HG02571 (cell line): ENCODE data around the gene MAB21L1.

Experiments
- ATAC-seq: cut with Tn5 transposase; IDR thresholded peaks from one replicate; pipeline ENCODE4 v1.9.1; 2021; ENCODE audit warnings: mild to moderate bottlenecking, moderate library complexity; ENCODE audit not compliant: unreplicated experiment

The MAB21L1 gene

GRCh38 chr13:35480346-35480745 lies 3.9 kb upstream of the MAB21L1 start:
- ATAC-seq = no peak

- ATAC-seq = no peak
Measured at GRCh38 chr13:35479706-35480105, 3.2 kb upstream of the MAB21L1 start.

GRCh38 chr13:35479038-35479492 lies 2.6 kb upstream of the MAB21L1 start:
- no peak for ATAC-seq

DNA sequence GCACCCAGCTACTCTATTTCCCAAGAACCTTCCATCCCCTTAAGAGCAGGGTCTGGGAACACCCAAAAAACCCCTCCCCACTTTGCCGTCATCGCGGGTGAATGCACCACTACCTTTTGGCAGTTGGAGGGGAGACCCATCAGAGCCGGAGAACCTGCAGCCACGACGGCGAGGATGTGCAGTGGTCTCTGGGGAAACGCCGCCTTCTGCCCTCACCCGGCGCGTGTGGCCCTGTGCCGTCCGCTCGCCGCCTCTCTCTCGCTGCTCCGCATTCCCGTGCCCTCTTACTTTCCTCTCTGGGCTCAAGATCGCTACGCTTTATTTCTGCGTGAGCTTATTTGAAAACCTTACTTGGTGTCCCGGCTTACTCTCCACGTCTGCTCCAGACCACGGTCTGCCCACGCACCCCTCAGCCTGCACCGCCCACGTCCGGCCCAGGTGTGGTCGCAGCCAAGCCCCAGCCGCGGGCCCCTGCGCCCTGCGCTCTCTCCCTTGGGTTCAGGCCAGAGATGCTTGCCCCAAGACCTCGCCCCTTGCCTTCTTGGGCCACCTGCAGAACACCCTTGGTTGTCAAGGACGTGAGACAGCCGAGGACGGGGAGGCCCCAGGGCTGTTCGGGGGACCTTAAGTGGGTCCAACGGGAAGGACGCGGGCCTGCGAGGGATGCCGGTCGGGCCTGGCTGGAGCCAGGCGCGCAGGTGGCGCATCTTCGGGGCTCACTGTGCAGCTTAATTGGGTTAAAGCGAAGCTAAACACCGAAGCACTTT lies 2.0 kb upstream of the MAB21L1 start:
- no peak for ATAC-seq

DNA sequence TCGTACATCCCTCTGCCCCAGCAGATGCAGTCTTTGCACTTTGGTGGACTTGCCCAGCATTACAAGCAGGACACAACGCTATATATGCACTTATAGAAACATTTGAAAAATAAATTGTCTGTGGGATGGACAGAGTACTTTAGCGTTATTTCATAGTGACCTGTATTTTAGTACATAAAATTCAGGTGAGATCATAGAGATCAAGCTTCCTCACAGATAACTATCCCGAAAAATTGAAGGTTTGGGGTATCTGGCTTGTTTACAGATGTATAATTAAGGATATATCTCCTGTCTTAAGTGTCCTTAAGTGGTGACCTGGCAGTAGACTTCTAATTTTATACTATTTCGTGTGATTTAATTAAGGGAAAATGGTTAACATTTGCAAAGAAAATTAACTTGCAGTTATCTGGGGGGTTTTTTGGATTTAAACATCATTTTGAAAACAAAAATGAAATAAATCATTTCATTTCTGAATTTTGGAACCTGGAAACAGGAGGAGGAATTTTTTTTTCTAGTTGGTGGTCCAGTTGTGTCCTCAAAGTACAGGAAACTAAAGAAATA lies 977 bp upstream of the MAB21L1 start:
- ATAC-seq = no peak

DNA sequence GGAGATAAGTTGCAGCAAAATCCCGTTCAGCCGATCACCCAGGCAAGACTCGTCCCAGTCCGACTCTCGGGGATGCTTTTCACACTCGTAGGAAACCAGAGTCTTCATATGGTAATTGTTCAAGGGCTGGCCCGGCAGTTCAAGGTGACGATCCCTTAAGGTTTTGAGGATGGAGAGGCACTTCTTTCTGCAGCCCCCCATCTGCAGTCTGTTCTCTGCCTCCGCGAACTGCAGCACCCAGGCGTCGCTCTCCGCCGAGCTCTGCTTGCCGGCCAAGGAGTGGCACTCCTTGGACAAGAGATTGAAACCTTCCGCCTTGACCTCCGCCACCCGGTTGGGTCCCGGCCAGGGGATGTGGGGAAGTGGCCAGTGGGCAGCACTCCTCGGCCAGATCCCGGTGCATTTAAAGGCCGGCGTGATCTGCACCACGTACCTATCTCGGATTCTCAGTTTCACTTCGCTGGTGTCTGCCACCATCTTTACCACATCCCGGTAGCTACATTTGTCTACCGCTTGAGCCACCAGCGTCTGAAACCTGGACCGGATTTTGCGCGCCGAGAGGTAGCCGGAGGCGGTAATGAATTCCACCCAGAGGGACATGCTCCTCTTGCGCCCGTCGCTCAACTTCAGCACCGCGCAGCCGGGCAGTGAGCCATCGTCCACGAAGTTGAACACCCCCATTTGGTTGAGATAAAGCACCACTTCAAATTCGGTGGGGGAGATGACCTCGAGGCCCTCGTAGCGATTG lies 1.1 kb downstream of the MAB21L1 start:
- ATAC-seq = no peak

DNA sequence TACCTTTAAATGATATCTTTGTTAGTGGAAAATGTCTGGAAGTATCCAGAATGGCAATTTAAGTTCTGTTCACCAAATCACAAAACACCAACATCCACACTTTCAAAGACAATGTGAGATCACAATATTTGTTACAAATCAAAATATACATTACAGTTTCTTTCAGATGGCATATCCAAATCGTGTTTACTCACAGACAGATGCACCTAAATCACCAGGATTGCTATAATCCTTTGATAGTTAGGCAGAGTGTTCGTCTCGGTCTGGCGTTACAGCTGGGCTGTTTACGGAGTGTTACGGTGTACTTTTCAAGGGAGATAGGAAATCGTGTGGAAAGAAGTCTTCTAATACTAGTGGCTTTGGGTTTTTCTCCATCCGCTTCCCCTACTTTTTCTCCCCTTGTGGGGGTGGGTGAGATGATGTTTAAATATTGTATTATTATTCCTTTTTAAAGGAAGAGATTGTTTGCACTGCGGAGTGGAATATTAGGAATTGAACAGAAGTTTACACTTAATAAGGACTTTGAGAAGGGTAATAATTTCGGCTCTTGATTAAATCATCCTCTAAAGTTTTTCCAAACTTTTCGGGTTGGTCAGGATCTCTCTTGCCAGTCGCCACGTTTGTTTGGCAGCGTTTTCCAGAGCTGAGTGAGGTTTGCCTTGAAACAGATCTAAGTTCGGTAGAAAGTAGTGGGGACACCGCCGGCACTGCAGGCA lies 1.8 kb downstream of the MAB21L1 start:
- no peak for ATAC-seq

DNA sequence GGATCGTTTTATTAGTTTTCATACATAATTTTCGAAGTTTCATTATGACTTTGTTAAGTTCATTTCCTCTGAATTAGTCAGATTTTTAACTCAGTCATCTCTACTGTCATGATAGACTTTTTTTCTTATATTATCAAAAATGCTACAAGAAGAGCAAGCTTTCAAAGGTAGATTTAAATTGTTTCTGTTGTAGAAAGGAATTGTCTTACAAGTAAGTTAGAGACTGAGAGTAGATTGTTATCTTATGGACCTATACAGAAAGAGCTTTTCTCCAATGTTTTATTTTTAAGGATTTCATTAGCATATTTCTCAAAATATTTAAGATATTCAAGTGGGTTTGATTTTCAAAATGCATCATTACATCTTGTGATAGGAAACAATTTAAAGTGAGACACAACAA lies 2.7 kb downstream of the MAB21L1 start:
- ATAC-seq = no peak

DNA sequence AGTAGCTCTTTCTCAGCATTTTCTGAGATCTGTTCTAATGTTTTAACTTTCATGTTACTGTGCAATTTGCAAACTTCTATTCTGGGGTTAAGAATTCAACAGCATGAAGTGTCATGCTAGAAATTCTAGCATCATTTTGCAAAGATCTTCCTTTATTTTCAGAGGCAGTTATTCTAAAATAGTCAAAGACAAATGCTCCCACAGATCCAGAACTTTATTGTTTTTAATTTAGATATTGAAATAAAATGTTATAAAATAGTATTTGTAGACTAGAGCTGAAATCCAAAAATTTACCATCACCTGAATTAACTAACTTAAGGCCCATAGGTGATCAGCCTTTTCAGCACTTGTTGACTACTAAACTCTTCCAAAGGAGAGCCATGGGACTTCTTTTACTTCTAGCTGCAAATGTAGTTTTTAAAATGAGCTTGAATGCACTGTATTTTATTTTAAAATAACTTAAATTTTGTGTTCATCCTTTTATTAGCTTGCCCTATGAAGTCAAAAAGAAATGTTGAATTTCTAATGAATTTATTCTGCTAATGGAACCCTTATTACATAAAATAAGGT lies 3.2 kb downstream of the MAB21L1 start:
- no peak for ATAC-seq

DNA sequence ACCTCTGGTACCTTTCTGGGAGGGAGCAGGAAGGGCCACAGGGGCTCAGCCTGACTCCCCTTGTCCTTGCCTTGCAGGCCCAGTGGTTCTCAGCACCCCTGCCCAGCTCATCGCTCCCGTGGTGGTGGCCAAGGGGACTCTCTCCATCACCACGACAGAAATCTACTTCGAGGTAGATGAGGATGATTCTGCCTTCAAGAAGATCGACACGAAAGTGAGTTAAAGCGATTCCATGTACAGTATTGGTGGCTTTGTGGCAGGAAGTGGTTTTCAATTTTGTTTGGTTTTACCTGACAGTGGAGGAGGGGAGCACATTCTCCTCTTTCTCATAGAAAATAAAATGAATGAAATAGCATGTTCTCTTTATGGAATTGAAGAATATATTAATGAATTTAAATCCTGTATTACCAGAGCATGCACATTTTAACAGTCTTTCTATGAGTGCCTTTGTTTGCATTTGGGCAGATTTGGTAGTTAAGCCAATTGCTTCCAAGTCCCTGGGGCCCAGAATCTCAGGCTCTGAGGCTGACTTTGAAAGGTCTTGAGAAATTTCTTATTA lies 4.1 kb downstream of the MAB21L1 start:
- ATAC-seq = no peak

DNA sequence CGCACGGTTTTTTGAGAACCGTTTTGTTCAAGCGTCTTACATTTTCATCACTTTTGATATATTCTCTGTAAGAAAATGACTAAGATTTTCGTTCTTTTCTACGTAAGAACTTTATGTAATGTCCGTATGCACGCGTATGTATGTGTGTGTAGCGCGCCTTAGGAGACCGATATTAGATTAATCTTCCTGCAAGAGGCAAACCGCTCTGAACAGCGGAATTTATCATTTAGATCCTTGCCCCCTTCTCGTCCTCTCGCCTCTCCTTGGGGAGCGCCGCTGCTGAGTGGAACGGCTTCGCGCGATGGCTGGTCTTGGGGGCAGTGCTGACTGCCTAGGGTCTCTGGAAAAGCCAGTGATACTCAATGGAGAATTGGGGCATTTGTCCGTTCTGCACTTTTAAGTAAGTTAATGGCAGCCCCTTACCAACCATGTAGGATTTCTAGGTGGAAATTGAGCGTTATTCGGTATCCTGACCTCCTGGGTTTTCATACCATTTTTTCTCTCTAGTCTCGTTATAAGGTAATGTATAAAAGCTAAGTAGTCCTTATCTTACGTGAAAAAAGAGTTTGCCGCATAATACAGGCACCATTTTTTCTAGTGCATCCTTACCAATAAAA lies 4.7 kb downstream of the MAB21L1 start:
- ATAC-seq = no peak

GRCh38 chr13:35470671-35471661 lies 5.5 kb downstream of the MAB21L1 start:
- no peak for ATAC-seq

- no peak for ATAC-seq
Measured at GRCh38 chr13:35469806-35470525, 6.5 kb downstream of the MAB21L1 start.

DNA sequence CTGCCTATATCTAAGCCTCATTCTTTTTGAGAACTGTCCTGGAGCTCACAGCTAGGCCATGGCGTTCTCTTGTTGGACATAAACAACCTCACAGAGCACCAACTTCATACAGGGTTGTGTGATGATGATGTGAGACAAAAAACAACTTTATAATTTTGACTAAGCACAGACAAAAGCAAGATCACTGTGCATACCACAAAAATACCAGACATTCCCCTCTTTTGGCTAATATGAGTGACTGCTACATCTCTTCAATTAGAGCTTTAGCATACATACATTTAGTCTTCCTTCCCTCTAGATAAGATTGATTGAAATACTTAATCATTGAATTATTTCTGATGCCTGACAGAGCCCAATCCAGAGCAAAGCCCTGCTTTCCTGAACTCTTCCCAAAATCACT lies 8.3 kb downstream of the MAB21L1 start:
- no peak for ATAC-seq

DNA sequence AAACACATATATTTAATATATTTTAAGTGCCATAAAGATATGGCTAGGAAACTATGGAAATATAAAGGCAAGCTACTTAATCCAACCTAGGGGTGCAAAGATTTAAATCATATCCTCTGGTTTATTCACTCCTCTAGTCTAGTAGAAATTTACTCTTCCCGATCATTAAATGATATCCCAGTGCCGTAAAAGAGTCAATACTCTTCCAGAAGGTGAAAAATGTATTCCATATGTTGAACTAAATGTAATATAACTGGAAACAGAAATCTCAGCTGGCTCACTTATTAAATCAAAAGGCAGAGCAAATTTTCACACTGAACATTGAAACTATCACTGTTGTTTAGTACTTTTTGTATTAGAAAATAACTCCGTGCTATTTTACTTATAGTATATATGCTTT lies 11.1 kb downstream of the MAB21L1 start:
- ATAC-seq = no peak

GRCh38 chr13:35460061-35460460 lies 16.4 kb downstream of the MAB21L1 start:
- no peak for ATAC-seq

DNA sequence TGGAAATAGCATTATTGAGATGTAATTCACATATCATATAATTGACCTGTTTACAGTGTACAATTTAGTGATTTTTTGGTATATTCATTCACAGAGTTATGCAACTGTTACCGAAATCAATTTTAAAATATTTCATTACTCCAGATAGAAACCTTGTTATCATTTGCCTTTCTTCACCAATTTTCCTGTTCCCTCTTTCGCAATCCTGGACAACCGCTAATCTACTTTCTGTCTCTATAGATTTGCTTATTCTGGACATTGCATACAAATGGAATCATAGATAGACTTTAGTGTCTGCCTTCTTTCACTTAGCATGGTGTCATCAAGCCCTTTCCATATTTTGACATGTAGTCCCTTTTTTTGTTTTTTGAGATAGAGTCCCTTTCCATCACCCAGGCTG lies 19.2 kb downstream of the MAB21L1 start:
- no peak for ATAC-seq

DNA sequence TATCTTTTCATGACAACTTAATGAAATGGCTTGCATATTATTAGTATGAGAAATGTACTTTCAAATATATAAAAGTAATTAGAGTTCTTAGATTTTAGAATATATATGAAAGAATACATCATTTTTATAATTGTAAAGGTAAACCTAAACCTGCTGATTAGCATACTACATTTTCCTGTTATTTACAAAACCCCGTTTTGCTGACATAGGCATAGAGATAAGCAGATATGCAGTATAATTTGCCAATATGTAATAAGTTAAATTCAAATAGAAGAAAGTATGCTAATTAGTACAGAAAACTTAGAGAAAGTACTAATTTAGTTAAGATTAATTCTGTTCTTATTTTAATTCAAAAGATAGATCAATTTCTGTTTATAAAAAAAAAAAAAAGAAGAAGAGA lies 21.5 kb downstream of the MAB21L1 start:
- ATAC-seq = no peak
